Measurements from ENCODE around the gene TSR1. TPM values are rescaled to one million over a fixed set of nuclear protein-coding genes. Genes with fewer than 3 reads are reported as not detected.

The TSR1 gene
- total and polyA plus RNA-seq, 12 donors, result 12.7 to 74.6 (median 26.1) TPM

DNA sequence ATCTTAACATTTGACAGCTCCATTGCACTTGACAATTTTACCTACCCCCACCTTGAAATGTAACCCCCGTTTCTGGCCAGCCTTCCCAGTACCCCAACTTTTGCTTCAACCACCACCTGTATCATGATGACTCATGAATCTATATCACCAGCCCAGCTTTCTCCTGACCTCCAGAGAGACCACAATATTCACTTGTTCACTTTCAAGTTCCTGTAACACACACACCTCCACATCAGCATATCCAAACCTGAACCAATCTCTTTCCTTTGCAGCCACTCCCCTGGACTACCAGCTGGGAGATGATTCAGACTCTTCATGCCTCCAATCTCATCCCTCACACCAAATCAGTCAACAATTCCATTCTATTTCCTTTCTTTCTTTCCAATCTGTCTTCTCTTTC is 40.7 kb downstream of the TSR1 start:
- Histone ChIP-seq H3K9me3 (replicated peaks in 1 of 3) (no peaks in the 10 kb centered on the region), H3K27ac (no peak overlapping the region), H3K27me3 (no peaks in the 10 kb centered on the region), H3K36me3 (replicated peaks in 1 of 2) (peaks cover 0 to 54% of the 10 kb centered on the region in 2 donors), H3K4me3 (no peak overlapping the region), H3K4me1 (replicated peaks in 1 of 2) (no peaks in the 10 kb centered on the region)
- TF ChIP-seq, protein P1, sequence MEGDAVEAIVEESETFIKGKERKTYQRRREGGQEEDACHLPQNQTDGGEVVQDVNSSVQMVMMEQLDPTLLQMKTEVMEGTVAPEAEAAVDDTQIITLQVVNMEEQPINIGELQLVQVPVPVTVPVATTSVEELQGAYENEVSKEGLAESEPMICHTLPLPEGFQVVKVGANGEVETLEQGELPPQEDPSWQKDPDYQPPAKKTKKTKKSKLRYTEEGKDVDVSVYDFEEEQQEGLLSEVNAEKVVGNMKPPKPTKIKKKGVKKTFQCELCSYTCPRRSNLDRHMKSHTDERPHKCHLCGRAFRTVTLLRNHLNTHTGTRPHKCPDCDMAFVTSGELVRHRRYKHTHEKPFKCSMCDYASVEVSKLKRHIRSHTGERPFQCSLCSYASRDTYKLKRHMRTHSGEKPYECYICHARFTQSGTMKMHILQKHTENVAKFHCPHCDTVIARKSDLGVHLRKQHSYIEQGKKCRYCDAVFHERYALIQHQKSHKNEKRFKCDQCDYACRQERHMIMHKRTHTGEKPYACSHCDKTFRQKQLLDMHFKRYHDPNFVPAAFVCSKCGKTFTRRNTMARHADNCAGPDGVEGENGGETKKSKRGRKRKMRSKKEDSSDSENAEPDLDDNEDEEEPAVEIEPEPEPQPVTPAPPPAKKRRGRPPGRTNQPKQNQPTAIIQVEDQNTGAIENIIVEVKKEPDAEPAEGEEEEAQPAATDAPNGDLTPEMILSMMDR (IDR thresholded peaks at IDR 0.05), result no peak
- TF ChIP-seq POLR2A (IDR thresholded peaks at IDR 0.05), result no peak
- no peak for DNase-seq
- intact Hi-C loops (cut with DNase I), result no loop called here
- WGBS, 4 donors, result 77 to 94% (median 86%) methylated on average over 1 of the region's 1 CpG

DNA sequence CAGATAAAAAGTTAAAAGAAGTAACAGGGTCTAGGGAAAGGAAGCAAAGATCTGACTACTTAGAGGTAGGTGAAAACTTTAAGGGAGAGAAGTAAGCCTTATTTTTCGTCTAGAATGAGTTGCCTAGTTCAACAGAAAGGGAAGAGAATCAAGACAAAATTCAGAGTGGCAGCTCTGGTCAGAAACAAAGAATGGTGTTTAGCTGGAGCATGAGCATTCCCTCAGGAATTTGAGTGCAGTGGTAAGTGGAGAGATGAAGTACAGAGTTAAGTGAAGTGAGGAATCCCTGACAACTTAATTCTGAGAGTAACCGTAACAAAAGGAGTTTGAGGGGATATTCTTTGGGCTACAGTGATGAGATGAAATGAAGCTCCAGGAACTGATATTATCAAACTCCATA is 44.2 kb downstream of the TSR1 start:
- H3K4me3 ChIP-seq, result no peak overlapping the region
- H3K27me3 ChIP-seq, result no peaks in the 10 kb centered on the region
- H3K4me1 ChIP-seq (replicated peaks in 1 of 2), result no peaks in the 10 kb centered on the region
- H3K36me3 ChIP-seq (replicated peaks in 1 of 2), result peaks cover 0 to 71% of the 10 kb centered on the region in 2 donors
- intact Hi-C loops (cut with DNase I), result no loop called here
- no peaks in the 10 kb centered on the region for H3K9me3 ChIP-seq (replicated peaks in 1 of 3)
- 85 to 90% (median 87%) methylated on average over 2 of the region's 2 CpGs for WGBS, 4 donors
- H3K27ac ChIP-seq, result no peak overlapping the region
- no peak for DNase-seq
- TF ChIP-seq, protein P1 (IDR thresholded peaks at IDR 0.05), result no peak
- no peak for TF ChIP-seq POLR2A (IDR thresholded peaks at IDR 0.05)

DNA sequence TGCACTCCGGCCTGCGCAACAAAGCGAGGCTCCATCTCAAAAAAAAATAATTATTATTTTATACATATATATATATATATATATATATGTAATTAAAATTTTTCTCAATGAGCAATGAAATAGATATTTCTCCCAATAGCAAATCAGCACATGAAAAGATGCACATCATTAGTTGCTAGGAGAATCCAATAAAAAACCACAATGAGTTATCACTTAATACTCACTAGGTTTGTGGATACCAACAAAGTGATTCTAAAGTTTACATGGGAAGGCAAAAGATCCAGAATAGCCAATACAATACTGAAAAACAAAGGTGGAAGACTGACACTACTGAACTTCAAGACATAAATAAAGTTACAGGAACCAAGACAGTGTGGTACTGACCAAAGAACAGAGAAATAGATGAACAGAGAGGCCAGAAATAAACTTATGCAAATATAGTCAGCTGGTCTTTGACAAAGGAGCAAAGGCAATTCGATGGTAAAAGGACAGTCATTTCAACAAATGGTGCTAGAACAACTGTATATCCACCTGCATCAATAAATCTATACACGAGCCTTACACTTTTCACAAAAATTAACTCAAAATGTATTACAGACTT is 46.3 kb downstream of the TSR1 start:
- Histone ChIP-seq H3K27ac (no peak overlapping the region), H3K36me3 (replicated peaks in 1 of 2) (peaks cover 0 to 62% of the 10 kb centered on the region in 2 donors), H3K27me3 (no peaks in the 10 kb centered on the region), H3K4me3 (no peak overlapping the region), H3K4me1 (replicated peaks in 1 of 2) (no peaks in the 10 kb centered on the region), H3K9me3 (replicated peaks in 1 of 3) (no peaks in the 10 kb centered on the region)
- no peak for DNase-seq
- intact Hi-C loops (cut with DNase I), result loop anchor here (10.0 kb wide), 2 partner anchors 235 to 385 kb away; partner anchors contain the start of gene HIC1 (in 1 of the 2)
- WGBS, 4 donors, result 90 to 96% (median 94%) methylated on average over 5 of the region's 5 CpGs
- TF ChIP-seq, protein P1 (IDR thresholded peaks at IDR 0.05), result no peak
- no peak for TF ChIP-seq POLR2A (IDR thresholded peaks at IDR 0.05)

DNA sequence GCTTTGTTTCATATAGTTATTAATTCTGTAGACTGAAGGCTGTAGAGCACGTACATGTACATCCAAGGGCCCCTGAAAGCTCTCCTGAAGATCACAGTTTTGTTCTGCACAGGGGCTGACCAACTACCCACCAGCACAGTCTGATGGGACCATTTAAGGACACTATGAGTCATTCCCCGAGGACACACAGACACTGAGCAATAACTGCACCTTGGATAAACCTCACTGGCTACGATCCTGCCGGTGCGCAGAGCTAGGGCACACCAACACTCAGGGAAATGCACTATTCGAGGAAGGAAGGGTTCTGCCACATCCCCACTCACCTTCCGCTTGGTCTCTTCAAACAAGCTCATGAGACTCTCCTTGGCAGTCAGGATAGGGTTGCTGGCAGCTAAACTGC is 53.0 kb downstream of the TSR1 start:
- no peak overlapping the region for H3K4me3 ChIP-seq
- H3K36me3 ChIP-seq (replicated peaks in 1 of 2), result peaks cover 0 to 60% of the 10 kb centered on the region in 2 donors
- peak in 2 of 7 donors; percentile 16 to 66 for DNase-seq
- 60 to 100% (median 81%) methylated on average over 1 to 7 of the region's 7 CpGs for WGBS, 4 donors
- no peaks in the 10 kb centered on the region for H3K4me1 ChIP-seq (replicated peaks in 1 of 2)
- intact Hi-C loops (cut with DNase I), result loop anchor here (5.0 to 10.0 kb wide), 3 partner anchors 226 to 379 kb away; partner anchors contain the start of gene HIC1 (in 2 of the 2)
- H3K27me3 ChIP-seq, result no peaks in the 10 kb centered on the region
- H3K9me3 ChIP-seq (replicated peaks in 1 of 3), result no peaks in the 10 kb centered on the region
- TF ChIP-seq, protein P1 (IDR thresholded peaks at IDR 0.05), result no peak
- no peak for TF ChIP-seq POLR2A (IDR thresholded peaks at IDR 0.05)
- no peak overlapping the region for H3K27ac ChIP-seq

Data from adrenal gland (tissue), 12 donors.